Brain pericyte (primary cell): ENCODE measurements around the gene NOL4L.
"Not testable (repeated sequence)": the region's sequence is repeated elsewhere in the genome, so short reads cannot be mapped to it uniquely, and the experiment has no call there.

Experiments used
- DNase-seq: peaks from one replicate; pipeline ENCODE4 v3.0.0-alpha.2; 2012; ENCODE audit warnings: low read depth, low spot score

NOL4L gene

GRCh38 chr20:32432277-32432676, 152.9 kb downstream of the NOL4L start:
- DNase-seq: no peak

DNA sequence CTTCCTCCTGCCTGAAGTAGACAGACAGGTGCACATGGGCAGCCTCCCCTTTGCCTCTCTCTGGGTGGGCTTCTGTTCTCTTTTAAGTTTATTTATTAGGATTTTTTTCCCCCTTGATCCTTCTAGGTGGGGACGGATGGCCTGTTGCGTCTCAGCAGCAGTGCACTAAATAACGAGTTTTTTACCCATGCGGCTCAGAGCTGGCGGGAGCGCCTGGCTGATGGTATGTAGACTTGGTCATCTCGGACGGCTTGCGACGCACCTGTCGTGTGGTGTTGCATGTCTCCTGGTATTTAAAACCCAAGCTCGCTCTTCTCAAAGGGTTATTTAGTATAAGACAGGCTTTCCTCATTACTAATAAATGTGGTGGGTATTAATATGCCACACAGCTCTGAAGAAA, 153.7 kb downstream of the NOL4L start:
- no peak for DNase-seq

DNA sequence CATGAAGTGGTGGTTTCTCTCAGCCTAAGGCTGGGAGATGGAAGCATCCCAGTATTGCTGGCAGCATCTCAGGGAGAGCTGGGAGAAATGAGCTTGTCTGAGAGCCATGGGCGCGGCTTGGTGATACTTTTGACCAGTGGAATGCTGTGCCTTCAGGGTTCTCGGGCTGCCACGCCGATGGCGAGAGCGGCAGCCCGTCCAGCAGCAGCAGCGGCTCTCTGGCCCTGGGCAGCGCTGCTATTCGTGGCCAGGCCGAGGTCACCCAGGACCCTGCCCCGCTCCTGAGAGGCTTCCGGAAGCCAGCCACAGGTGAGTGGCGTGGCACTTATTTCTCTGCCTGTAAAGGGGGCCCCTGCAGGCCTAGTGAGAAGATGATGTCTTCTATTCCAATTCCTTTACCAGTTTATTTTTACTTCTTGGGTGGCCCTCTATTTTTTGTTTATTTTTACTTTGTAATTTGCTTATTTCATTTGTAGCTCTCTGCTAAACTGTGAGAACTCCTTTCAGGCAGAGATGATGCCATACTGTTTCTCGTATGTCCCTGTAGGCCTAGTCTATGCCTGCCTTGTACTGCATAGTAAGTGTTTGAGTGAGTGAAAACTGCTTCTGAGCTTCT, 155.3 kb downstream of the NOL4L start:
- DNase-seq: no peak

DNA sequence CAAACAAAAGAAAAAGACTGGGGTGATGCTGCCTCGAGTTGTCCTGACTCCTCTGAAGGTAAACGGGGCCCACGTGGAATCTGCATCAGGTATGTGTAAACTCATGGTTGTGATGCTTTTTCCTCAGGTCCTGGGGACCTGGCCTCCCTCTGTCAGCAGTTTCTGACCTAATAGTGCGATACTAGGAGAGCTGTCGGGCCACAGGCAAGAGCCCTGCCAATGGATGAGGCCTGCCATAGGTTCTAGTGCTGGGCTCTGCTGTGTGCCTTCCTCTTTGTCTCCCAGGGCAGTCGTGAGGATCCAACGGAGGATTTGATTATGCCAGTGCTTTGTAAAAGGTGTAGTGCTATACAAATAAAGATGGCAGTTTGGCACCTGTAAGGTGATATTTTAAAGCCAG, 155.8 kb downstream of the NOL4L start:
- DNase-seq: no peak

DNA sequence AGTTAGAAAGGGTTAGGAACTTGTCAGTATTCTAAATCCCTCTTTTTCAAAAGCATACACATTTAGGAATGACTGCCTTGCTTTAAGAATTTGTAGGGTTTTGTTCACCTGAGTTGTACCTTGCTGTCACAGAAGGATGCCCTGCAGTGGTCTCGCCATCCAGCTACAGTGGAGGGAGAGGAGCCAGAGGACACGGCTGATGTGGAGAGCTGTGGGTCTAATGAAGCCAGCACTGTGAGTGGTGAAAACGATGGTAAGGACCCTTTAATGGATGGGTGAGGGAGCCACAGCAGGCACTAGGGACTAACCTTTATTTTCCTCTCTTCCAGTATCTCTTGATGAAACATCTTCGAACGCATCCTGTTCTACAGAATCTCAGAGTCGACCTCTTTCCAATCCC, 157.1 kb downstream of the NOL4L start:
- no peak for DNase-seq

DNA sequence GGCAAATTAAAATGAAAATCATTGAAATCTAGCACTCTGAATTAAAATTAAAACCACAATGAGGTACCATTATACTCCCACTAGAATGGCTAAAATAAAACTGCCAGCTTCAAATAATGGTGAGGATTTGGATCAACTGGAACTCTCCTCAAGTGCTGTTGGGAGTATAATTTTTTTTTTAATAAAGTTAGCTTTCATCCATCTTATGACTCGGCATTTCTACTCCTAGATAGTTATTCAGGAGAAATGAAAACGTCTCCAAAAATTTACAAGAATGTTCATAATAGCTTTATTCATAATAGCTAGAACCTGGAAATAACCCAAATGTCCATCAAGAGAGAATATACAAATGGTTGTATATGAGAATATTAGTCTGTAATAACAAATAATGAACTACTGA, 163.8 kb downstream of the NOL4L start:
- DNase-seq: no peak

DNA sequence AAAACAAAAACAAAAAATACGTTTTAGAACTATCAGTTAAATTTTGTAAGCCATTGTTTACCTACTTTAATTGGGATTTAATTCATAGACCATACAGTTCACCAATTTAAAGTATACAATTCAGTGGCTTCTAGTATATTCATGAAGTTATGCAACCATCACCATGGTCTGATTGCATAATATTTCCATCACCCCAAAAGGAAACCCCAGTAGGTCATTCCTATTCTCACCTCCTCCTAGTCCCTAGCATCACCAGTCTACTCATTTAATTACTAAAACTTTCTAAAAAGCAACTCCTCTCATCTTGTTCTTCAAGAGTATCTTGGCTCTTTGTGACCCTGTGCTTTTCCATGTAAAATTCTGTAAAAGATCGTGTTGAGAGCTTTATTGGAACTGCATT, 166.8 kb downstream of the NOL4L start:
- DNase-seq: no peak

GRCh38 chr20:32416206-32416605, 168.9 kb downstream of the NOL4L start:
- DNase-seq: no peak

DNA sequence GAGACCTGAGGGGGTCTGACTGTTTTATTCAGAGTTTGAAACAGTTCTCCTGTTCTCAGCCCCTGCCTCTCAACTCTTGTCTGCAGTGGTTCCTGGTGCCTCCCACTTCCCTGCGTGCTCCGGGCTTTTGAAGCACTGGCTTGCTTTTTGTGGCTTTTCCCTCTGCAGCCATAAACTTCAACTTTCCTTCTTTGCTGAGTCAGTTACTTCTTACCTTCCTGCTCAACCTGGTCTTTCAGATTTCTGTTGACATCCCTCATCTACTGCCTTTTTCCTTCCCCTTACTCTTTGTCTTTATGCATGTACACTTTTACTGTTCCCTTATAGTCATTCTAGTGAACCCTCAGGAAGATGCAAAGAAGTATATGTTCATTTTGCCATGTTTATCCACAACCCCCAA, 169.6 kb downstream of the NOL4L start:
- no peak for DNase-seq

DNA sequence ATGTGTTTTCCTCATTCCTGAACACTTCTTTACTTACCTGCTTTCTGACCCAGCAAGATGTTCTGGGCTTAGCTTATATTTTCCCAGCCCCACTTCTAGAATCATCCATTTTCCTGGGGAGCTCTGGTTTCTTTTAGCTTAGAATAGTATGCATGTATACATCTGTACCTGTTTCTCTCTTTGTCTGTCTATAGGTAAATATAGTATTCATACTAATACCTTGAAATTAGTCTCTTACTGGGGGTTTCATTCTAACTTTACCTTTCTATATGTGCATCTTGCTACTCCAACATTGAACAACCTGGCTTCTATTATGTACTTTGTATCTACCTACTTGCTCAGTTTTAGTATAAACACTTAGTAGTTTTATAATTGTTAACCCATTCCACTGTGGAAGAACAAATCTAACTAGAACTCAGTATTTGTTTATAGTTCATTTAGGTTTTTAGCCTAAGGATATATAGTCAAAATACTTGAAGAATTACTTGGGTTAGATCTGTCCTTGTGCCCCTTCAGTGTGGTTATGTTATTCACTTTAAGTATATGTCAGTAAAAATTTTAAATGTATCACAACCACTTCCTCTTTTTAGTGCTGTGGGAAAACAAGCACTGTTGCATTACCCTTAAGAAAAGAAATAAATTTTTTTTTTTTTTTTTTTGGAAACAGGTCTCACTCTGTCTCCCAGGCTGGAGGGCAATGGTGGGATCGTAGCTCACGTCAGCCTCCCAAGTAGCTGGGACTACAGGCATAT, 173.0 kb downstream of the NOL4L start:
- no peak for DNase-seq

DNA sequence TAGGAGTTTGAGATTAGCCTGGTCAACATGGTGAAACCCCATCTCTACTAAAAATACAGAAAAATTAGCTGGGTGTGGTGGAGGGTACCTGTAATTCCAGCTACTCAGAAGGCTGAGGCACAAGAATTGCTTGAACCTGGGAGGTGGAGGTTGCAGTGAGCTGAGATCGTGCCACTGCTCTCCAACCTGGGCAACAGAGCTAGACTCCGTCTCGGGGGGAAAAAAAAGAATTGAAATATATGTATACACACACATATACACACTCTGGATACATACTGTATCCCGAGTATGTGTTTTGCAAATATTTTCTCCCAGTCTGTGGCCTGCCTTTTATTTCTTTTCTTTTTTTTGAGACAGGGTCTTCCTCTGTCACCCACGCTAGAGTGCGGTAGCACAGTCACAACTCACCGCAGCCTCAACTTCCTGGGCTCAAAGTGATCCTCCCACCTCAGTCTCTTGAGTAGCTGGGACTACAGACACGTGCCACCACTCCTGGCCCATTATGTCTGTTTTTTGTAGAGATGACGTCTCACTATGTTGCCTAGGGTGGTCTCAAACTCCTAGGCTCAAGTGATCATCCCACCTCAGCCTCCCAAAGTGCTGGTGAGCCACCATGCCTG, 177.9 kb downstream of the NOL4L start:
- not testable (repeated sequence) for DNase-seq

DNA sequence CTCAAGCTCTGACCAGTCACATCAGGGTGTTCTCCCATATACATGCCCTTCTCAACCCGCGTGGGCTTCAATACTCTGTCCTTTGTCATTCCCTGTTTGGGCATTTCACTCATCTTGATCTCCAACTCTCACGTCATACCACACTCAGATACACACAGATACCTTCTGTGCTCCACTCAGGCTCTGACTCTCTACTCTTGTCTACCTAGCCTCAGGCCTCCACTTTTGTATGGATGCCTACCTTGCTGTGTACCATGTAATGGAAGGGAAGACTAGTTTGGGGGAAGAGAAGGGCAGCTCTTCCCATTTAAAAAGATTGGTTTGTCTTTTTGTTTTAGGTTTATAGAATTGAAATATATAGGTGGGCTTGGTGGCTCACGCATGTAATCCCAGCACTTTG, 178.4 kb downstream of the NOL4L start:
- no peak for DNase-seq

DNA sequence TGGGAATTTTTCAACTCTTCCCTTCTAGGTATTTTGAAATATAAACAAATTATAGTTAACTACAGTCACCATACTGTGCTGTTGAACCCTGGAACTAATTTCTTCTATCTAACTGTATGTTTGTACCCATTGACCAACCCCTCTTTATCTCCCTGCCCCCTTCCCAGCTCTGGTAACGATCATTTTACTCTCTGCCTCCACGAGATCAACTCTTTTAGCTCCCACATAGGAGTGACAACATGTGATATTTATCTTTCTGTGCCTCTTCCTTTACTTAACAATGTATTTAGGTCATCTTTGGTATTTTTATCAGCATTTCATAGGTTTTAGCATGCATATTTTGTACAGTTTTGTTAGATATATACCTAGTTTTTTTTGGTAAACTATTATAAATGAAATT, 181.1 kb downstream of the NOL4L start:
- no peak for DNase-seq

GRCh38 chr20:32400476-32400875, 184.7 kb downstream of the NOL4L start:
- no peak for DNase-seq

- no peak for DNase-seq
Measured at GRCh38 chr20:32397567-32398084, 187.5 kb downstream of the NOL4L start.

- no peak for DNase-seq
Measured at GRCh38 chr20:32396646-32397160, 188.4 kb downstream of the NOL4L start.

GRCh38 chr20:32395066-32395465, 190.1 kb downstream of the NOL4L start:
- DNase-seq: no peak
